K562 (cell line): ENCODE measurements around the gene COL20A1. TPM values are rescaled to one million over a fixed set of nuclear protein-coding genes. Genes with fewer than 3 reads are reported as not detected.

Experiments used
- ATAC-seq: fragments of 200-7000 bp; cut with Tn5 transposase; 3 replicates; pipeline ENCODE4 v1.9.1; 2020; ENCODE audit warnings: moderate library complexity
- BruUV-seq: library from RNA; stranded (reverse); fragments of 400-500 nt; replicated peaks from 2 replicates; lab custom pipeline; 2021; lab: Mats Ljungman, UMichigan
- CTCF ChIA-PET: fragments of 300-600 bp; formaldehyde crosslinking; extraction: SDS; loops from one replicate; lab custom pipeline; 2021; ENCODE audit warnings: low intra/inter-chr PET ratio; lab: Yijun Ruan, JAX
- POLR2A ChIA-PET: fragments of 300-600, 350-650 bp; sonication (Branson Sonifier 250); formaldehyde crosslinking; extraction: SDS; loops from one replicate; lab custom pipeline; 2021; ENCODE audit warnings: antibody characterized with exemption, inconsistent platforms; lab: Yijun Ruan, JAX
- DNase-seq, 4 experiments: peaks; one replicate each; pipeline versions ENCODE4 v3.0.0 to v3.0.0-alpha.2; 2011 to 2018; ENCODE audit warnings: low spot score in 3 of 4, mixed read lengths in 3 of 4; ENCODE audit errors: extremely low read depth in 1 of 4
- FAIRE-seq: peaks from 2 replicates; lab custom pipeline; 2011; peaks lifted over from hg19 to GRCh38; lab: Jason Lieb, UNC
- H2AFZ ChIP-seq: 2 replicates; pipeline ENCODE4 v1.6.0; 2011; ENCODE audit warnings: low read depth, low read length, control low read depth, inconsistent platforms
- H3K27ac ChIP-seq: fragments of 200-600 bp; 3 replicates; pipeline ENCODE4 v1.8.0; 2011; ENCODE audit warnings: low read depth, mild to moderate bottlenecking, control low read depth, inconsistent platforms, low read length, moderate library complexity, mixed read lengths; ENCODE audit errors: extremely low read depth
- H3K27me3 ChIP-seq, 2 experiments: fragments of 300-600 bp in 1 of 2; 2 replicates in 1 of 2; 3 replicates in 1 of 2; pipeline versions ENCODE4 v1.6.0 to v1.8.0; 2011; ENCODE audit warnings: inconsistent platforms in 2 of 2, low read length in 2 of 2, mild to moderate bottlenecking in 1 of 2, mixed read lengths in 1 of 2, moderate library complexity in 1 of 2; ENCODE audit not compliant: control insufficient read depth in 2 of 2, insufficient read depth in 2 of 2
- H3K36me3 ChIP-seq: fragments of 300-600 bp; 3 replicates; pipeline ENCODE4 v1.8.0; 2011; ENCODE audit warnings: mild to moderate bottlenecking, low read length, inconsistent platforms; ENCODE audit not compliant: control insufficient read depth, insufficient read depth
- H3K4me1 ChIP-seq, 2 experiments: fragments of 200-600 bp in 1 of 2; replicated peaks in 1 of 2; 2 replicates in 1 of 2; 3 replicates in 1 of 2; pipeline versions ENCODE4 v1.5.1 to v1.8.0; 2011; ENCODE audit warnings: inconsistent platforms in 2 of 2, low read length in 2 of 2, mild to moderate bottlenecking in 1 of 2, mixed read lengths in 1 of 2, moderate library complexity in 1 of 2; ENCODE audit not compliant: control insufficient read depth in 2 of 2, insufficient read depth in 2 of 2
- H3K4me2 ChIP-seq: 2 replicates; pipeline ENCODE4 v1.6.1; 2011; ENCODE audit warnings: low read length, control low read depth, inconsistent platforms, mixed read lengths; ENCODE audit not compliant: insufficient read depth
- H3K4me3 ChIP-seq: fragments of 200-600 bp; sonication (generic), shearing (Covaris generic); 2 replicates; pipeline ENCODE4 v1.5.1; 2016; ENCODE audit warnings: control low read depth, inconsistent platforms
- H3K79me2 ChIP-seq: fragments of 200-600 bp; 3 replicates; pipeline ENCODE4 v1.8.0; 2011; ENCODE audit warnings: low read length, inconsistent platforms; ENCODE audit not compliant: control insufficient read depth, insufficient read depth
- H3K9ac ChIP-seq, 2 experiments: 2 replicates each; pipeline versions ENCODE4 v1.6.0 to v1.6.1; 2011; ENCODE audit warnings: low read depth in 2 of 2, low read length in 2 of 2, control low read depth in 1 of 2, inconsistent platforms in 1 of 2, mild to moderate bottlenecking in 1 of 2, mixed read lengths in 1 of 2; ENCODE audit not compliant: insufficient read depth in 1 of 2
- H3K9me1 ChIP-seq: one replicate; pipeline ENCODE4 v1.6.0; 2011; ENCODE audit warnings: inconsistent platforms, mild to moderate bottlenecking, low read length, moderate library complexity; ENCODE audit not compliant: control insufficient read depth, insufficient read depth
- H3K9me3 ChIP-seq: replicated peaks from 2 replicates; pipeline ENCODE4 v1.5.1; 2011; ENCODE audit warnings: low read depth, low read length, inconsistent platforms; ENCODE audit not compliant: control insufficient read depth, insufficient read depth
- H4K20me1 ChIP-seq: replicated peaks from 2 replicates; pipeline ENCODE4 v1.6.1; 2011; ENCODE audit warnings: low read length, inconsistent platforms, mixed read lengths; ENCODE audit not compliant: control insufficient read depth, insufficient read depth
- ARHGAP35 ChIP-seq: fragments of 450-650 bp; IDR thresholded peaks from 2 replicates; pipeline ENCODE4 v1.6.1; 2018; ENCODE audit not compliant: partially characterized antibody
- FOSL1 ChIP-seq: fragments of 200-800 bp; sonication (Bioruptor generic); conservative IDR thresholded peaks from 2 replicates; pipeline ENCODE4 v1.6.1; 2016; ENCODE audit warnings: missing genetic modification characterization, missing compliant biosample characterization
- HMG20A ChIP-seq: fragments of 450-650 bp; formaldehyde crosslinking; conservative IDR thresholded peaks from 2 replicates; pipeline ENCODE4 v1.4.0; 2020; ENCODE audit warnings: mild to moderate bottlenecking, mixed read lengths
- MTA3 ChIP-seq: fragments of 450-650 bp; formaldehyde crosslinking; IDR thresholded peaks from 2 replicates; pipeline ENCODE4 v1.6.1; 2017; ENCODE audit warnings: mild to moderate bottlenecking, borderline replicate concordance
- MYBL2 ChIP-seq, 2 experiments: fragments of 450-650 bp in 1 of 2; sonication (generic) in 1 of 2; formaldehyde crosslinking in 1 of 2; IDR thresholded peaks; 2 replicates each; pipeline versions ENCODE4 v1.6.1 to v1.8.1; 2017 to 2022; ENCODE audit warnings: borderline replicate concordance in 1 of 2, inconsistent platforms in 1 of 2, low read depth in 1 of 2, mild to moderate bottlenecking in 1 of 2, missing genetic modification reagents in 1 of 2, moderate library complexity in 1 of 2
- NCOA1 ChIP-seq: fragments of 450-650 bp; IDR thresholded peaks from 2 replicates; pipeline ENCODE4 v1.6.1; 2016; ENCODE audit warnings: low read depth
- NCOA2 ChIP-seq, 2 experiments: fragments of 450-650 bp; IDR thresholded peaks; 2 replicates each; pipeline ENCODE4 v1.6.1; 2018; ENCODE audit warnings: mild to moderate bottlenecking in 2 of 2, moderate library complexity in 1 of 2; ENCODE audit not compliant: partially characterized antibody in 2 of 2
- POLR2AphosphoS2 ChIP-seq: IDR thresholded peaks from 2 replicates; pipeline ENCODE4 v1.6.1; 2012; ENCODE audit warnings: low read length, improper control_type of control experiment
- RBM22 ChIP-seq: fragments of 200-400 bp; formaldehyde crosslinking; IDR thresholded peaks from 2 replicates; pipeline ENCODE4 v1.6.1; 2018; ENCODE audit warnings: low read length, low read depth; ENCODE audit not compliant: poor library complexity, severe bottlenecking
- SUPT5H ChIP-seq: fragments of 450-650 bp; IDR thresholded peaks from 2 replicates; pipeline ENCODE4 v1.6.1; 2016
- TAL1 ChIP-seq: fragments of 450-650 bp; IDR thresholded peaks from 2 replicates; pipeline ENCODE4 v1.6.1; 2016; ENCODE audit warnings: mild to moderate bottlenecking
- TRIM28 ChIP-seq: fragments of 450-650 bp; IDR thresholded peaks from 2 replicates; pipeline ENCODE4 v1.6.1; 2017
- ZKSCAN8 ChIP-seq: fragments of 200-800 bp; sonication (Bioruptor generic); IDR thresholded peaks from 2 replicates; pipeline ENCODE4 v1.6.1; 2016; ENCODE audit warnings: missing genetic modification characterization, missing compliant biosample characterization
- ZNF41 ChIP-seq: fragments of 250-450 bp; sonication (Bioruptor Pico); conservative IDR thresholded peaks from 2 replicates; pipeline ENCODE4 v1.4.0; 2020; ENCODE audit warnings: mild to moderate bottlenecking
- WGBS: fragments of 100-300 bp; shearing (Covaris generic); methylation state at CpG from one replicate; pipeline ENCODE4 v1.1.6; 2016; ENCODE audit warnings: low coverage, mixed read lengths; ENCODE audit not compliant: insufficient coverage; ENCODE audit errors: missing lambda C conversion rate; 5-methylcytosine and 5-hydroxymethylcytosine counted together
- in situ Hi-C: fragments of 300-500 bp; cut with MboI; formaldehyde crosslinking; loops from 4 replicates; pipeline ENCODE4 v1.15.0; 2018; ENCODE audit warnings: inconsistent platforms, mixed read lengths
- intact Hi-C: fragments of 100-400 bp; cut with micrococcal nuclease; formaldehyde crosslinking; loops from 2 replicates; pipeline ENCODE4 v1.14.2; 2022
- polyA plus RNA-seq, 8 experiments: library from polyadenylated mRNA; depleted of rRNA in 4 of 8; stranded (reverse) in 5 of 8; unstranded in 3 of 8; fragments of >200 nt; fragmentation: Nextera tagmentation in 2 of 8; fragmentation: Illumina TruSeq in 1 of 8; extraction: Ambion mirVana in 2 of 8; extraction: Trizol in 1 of 8; gene quantifications; 2 replicates each; pipeline versions ENCODE4 v1.2.1 to v1.2.3, GENCODE V29; 2011 to 2014; ENCODE audit warnings: inconsistent platforms in 1 of 8, missing spikeins in 1 of 8
- total RNA-seq, 7 experiments: library from RNA; depleted of rRNA in 6 of 7; stranded (reverse); fragments of >200 nt in 6 of 7; fragmentation: Illumina TruSeq in 2 of 7; extraction: Trizol in 2 of 7; gene quantifications; 2 replicates each; pipeline versions ENCODE4 v1.2.1 to v1.2.3, GENCODE V29; 2011 to 2021; ENCODE audit warnings: low replicate concordance in 1 of 7
- TF ChIP-seq, protein P1 (sequence below): fragments of 250-450 bp; sonication (Bioruptor Pico); IDR thresholded peaks from 2 replicates; pipeline ENCODE4 v1.4.0; 2020; ENCODE audit warnings: mild to moderate bottlenecking, moderate library complexity, borderline replicate concordance
- TF ChIP-seq, protein P2 (sequence below): fragments of 450-650 bp; IDR thresholded peaks from 2 replicates; pipeline ENCODE4 v1.6.1; 2016
- TF ChIP-seq, protein P3 (sequence below): fragments of 250-450 bp; sonication (Bioruptor Pico); IDR thresholded peaks from 2 replicates; pipeline ENCODE4 v1.5.0; 2020; ENCODE audit warnings: mild to moderate bottlenecking

The COL20A1 gene
- total and polyA plus RNA-seq, 9 of the 15 experiments (the other 6 are each of a cell fraction or from before 2014, with no cell fraction given) = not detected

DNA sequence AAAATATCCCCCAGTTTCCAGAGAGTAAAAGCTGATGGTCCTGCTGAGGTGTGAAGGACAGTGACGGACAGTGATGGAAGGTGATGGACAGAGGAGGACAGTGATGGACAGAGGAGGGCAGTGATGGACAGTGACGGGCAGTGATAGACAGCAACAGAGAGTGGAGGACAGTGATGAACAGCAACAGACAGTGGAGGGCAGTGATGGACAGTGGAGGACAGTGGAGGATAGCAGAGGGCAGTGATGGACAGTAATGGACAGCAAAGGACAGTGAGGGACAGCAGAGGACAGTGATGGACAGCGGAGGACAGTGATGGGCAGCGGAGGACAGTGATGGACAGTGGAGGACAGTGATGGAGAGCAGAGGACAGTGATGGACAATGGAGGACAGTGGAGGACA, 36.0 kb upstream of the COL20A1 start:
- no peak for DNase-seq
- ATAC-seq = no peak
- Histone ChIP-seq H3K36me3 (no peaks in the 10 kb centered on the region), H4K20me1 (0 out of 2 replicates have a peak, but pooled peaks cover 15% of the 10 kb centered on the region), H3K4me3 (no peak overlapping the region), H2AFZ (no peak overlapping the region), H3K9ac (no peak overlapping the region), H3K9me3 (no peaks in the 10 kb centered on the region), H3K4me2 (no peak overlapping the region), H3K27me3 (peaks cover 42 to 89% of the 10 kb centered on the region in 2 experiments; a peak in 4 of 5 replicates), H3K27ac (no peak overlapping the region), H3K4me1 (peaks cover 0 to 30% of the 10 kb centered on the region in 2 experiments; a peak in 2 of 5 replicates), H3K9me1 (no peaks in the 10 kb centered on the region), H3K79me2 (no peaks in the 10 kb centered on the region)
- FAIRE-seq = no peak
- intact Hi-C loops (no loop called here), in situ Hi-C loops (no loop called here)
- ChIA-PET CTCF (no interaction called here), POLR2A (no interaction called here)
- WGBS = 7% methylated on average over 4 of the region's 4 CpGs
- BruUV-seq = no TSS peak
- TF ChIP-seq POLR2AphosphoS2 (no peak), NCOA2 (IDR thresholded peaks at IDR 0.05; ENCODE audit: partially characterized antibody in 2 of 2) (peak in 1 of 2 experiments; percentile 39), ARHGAP35 (peak; percentile 92), ZNF41 (CRISPR knock-in tag) (no peak), ZKSCAN8 (CRISPR knock-in tag) (no peak), MTA3 (no peak), SUPT5H (no peak), FOSL1 (tag) (no peak), NCOA1 (no peak), RBM22 (no peak), TRIM28 (no peak), MYBL2 (IDR thresholded peaks at IDR 0.05; ENCODE audit: low read depth) (no peak), MYBL2 (CRISPR knock-in tag; IDR thresholded peaks at IDR 0.05; ENCODE audit: borderline replicate concordance) (no peak), HMG20A (no peak), TAL1 (no peak)
- TF ChIP-seq, protein P1, sequence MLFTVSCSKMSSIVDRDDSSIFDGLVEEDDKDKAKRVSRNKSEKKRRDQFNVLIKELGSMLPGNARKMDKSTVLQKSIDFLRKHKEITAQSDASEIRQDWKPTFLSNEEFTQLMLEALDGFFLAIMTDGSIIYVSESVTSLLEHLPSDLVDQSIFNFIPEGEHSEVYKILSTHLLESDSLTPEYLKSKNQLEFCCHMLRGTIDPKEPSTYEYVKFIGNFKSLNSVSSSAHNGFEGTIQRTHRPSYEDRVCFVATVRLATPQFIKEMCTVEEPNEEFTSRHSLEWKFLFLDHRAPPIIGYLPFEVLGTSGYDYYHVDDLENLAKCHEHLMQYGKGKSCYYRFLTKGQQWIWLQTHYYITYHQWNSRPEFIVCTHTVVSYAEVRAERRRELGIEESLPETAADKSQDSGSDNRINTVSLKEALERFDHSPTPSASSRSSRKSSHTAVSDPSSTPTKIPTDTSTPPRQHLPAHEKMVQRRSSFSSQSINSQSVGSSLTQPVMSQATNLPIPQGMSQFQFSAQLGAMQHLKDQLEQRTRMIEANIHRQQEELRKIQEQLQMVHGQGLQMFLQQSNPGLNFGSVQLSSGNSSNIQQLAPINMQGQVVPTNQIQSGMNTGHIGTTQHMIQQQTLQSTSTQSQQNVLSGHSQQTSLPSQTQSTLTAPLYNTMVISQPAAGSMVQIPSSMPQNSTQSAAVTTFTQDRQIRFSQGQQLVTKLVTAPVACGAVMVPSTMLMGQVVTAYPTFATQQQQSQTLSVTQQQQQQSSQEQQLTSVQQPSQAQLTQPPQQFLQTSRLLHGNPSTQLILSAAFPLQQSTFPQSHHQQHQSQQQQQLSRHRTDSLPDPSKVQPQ (CRISPR knock-in tag) = no peak
- TF ChIP-seq, protein P2, sequence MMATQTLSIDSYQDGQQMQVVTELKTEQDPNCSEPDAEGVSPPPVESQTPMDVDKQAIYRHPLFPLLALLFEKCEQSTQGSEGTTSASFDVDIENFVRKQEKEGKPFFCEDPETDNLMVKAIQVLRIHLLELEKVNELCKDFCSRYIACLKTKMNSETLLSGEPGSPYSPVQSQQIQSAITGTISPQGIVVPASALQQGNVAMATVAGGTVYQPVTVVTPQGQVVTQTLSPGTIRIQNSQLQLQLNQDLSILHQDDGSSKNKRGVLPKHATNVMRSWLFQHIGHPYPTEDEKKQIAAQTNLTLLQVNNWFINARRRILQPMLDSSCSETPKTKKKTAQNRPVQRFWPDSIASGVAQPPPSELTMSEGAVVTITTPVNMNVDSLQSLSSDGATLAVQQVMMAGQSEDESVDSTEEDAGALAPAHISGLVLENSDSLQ = peak; percentile 96
- TF ChIP-seq, protein P3, sequence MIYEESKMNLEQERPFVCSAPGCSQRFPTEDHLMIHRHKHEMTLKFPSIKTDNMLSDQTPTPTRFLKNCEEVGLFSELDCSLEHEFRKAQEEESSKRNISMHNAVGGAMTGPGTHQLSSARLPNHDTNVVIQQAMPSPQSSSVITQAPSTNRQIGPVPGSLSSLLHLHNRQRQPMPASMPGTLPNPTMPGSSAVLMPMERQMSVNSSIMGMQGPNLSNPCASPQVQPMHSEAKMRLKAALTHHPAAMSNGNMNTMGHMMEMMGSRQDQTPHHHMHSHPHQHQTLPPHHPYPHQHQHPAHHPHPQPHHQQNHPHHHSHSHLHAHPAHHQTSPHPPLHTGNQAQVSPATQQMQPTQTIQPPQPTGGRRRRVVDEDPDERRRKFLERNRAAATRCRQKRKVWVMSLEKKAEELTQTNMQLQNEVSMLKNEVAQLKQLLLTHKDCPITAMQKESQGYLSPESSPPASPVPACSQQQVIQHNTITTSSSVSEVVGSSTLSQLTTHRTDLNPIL (CRISPR knock-in tag) = no peak
